H1 (cell line): ENCODE data around the gene AOPEP. TPM values are rescaled to one million over a fixed set of nuclear protein-coding genes. Genes with fewer than 3 reads are reported as not detected.

Experiments used
- CTCF ChIA-PET: fragments of 300-600 bp; sonication (Branson Sonifier 250); formaldehyde crosslinking; loops from one replicate; lab custom pipeline; 2021; ENCODE audit not compliant: partially characterized antibody; lab: Charles Lee
- POLR2A ChIA-PET: fragments of 300-600 bp; sonication (Branson Sonifier 250); formaldehyde crosslinking; loops from one replicate; lab custom pipeline; 2021; ENCODE audit warnings: inconsistent platforms; ENCODE audit not compliant: partially characterized antibody; lab: Charles Lee
- DNase-seq, 2 experiments: peaks; one replicate each; pipeline versions ENCODE4 v3.0.0 to v3.0.0-alpha.2; 2010 to 2022; ENCODE audit warnings: low spot score in 2 of 2, low read depth in 1 of 2, mixed read lengths in 1 of 2
- FAIRE-seq: peaks from 2 replicates; lab custom pipeline; 2011; peaks lifted over from hg19 to GRCh38; lab: Jason Lieb, UNC
- H2AFZ ChIP-seq: 2 replicates; pipeline ENCODE4 v1.8.1; 2012; ENCODE audit warnings: low read length, inconsistent platforms
- H2AK5ac ChIP-seq: 2 replicates; pipeline ENCODE4 v1.6.1; 2013; ENCODE audit warnings: low read depth, low read length
- H2BK120ac ChIP-seq: replicated peaks from 2 replicates; pipeline ENCODE3; 2013; ENCODE audit warnings: low read depth, low read length, inconsistent platforms
- H2BK12ac ChIP-seq: 2 replicates; pipeline ENCODE4 v1.6.1; 2013; ENCODE audit warnings: low read depth, low read length
- H2BK15ac ChIP-seq: 2 replicates; pipeline ENCODE4 v1.6.1; 2013; ENCODE audit warnings: low read length
- H2BK20ac ChIP-seq: 2 replicates; pipeline ENCODE4 v1.6.1; 2013; ENCODE audit warnings: low read length
- H2BK5ac ChIP-seq: 2 replicates; pipeline ENCODE4 v1.6.1; 2013; ENCODE audit warnings: low read depth, low read length
- H3K14ac ChIP-seq: 2 replicates; pipeline ENCODE4 v1.6.1; 2013; ENCODE audit warnings: inconsistent platforms; ENCODE audit not compliant: insufficient read length
- H3K18ac ChIP-seq: 2 replicates; pipeline ENCODE4 v1.6.1; 2013; ENCODE audit warnings: low read length; ENCODE audit errors: extremely low read depth
- H3K23ac ChIP-seq: 2 replicates; pipeline ENCODE4 v1.6.1; 2013; ENCODE audit warnings: inconsistent platforms; ENCODE audit not compliant: insufficient read length
- H3K23me2 ChIP-seq: 2 replicates; pipeline ENCODE4 v1.6.1; 2013; ENCODE audit warnings: low read depth, low read length
- H3K27ac ChIP-seq: 2 replicates; pipeline ENCODE4 v1.6.1; 2011; ENCODE audit warnings: low read depth, low read length, inconsistent platforms
- H3K27me3 ChIP-seq, 4 experiments: replicated peaks in 1 of 4; 1 replicate in 1 of 4; 2 replicates in 3 of 4; pipeline versions ENCODE4 v1.6.1 to v1.8.1; 2011 to 2013; ENCODE audit warnings: low read length in 3 of 4, mild to moderate bottlenecking in 3 of 4, inconsistent platforms in 2 of 4, mixed read lengths in 2 of 4, moderate library complexity in 1 of 4; ENCODE audit not compliant: control insufficient read depth in 3 of 4, insufficient read depth in 3 of 4; ENCODE audit errors: extremely low read depth in 1 of 4
- H3K36me3 ChIP-seq, 4 experiments: 2 replicates each; pipeline versions ENCODE4 v1.6.1 to v1.8.1; 2011 to 2013; ENCODE audit warnings: mild to moderate bottlenecking in 4 of 4, low read length in 3 of 4, moderate library complexity in 2 of 4, control low read depth in 1 of 4, inconsistent platforms in 1 of 4; ENCODE audit not compliant: insufficient read depth in 4 of 4, control insufficient read depth in 2 of 4
- H3K4ac ChIP-seq: replicated peaks from 2 replicates; pipeline ENCODE3; 2013; ENCODE audit warnings: low read length, low read depth, mixed read lengths, inconsistent platforms; ENCODE audit not compliant: insufficient read length
- H3K4me1 ChIP-seq, 4 experiments: replicated peaks in 1 of 4; 1 replicate in 1 of 4; 2 replicates in 3 of 4; pipeline versions ENCODE4 v1.6.1 to v1.8.1; 2011 to 2013; ENCODE audit warnings: low read length in 3 of 4, inconsistent platforms in 2 of 4, mixed read lengths in 1 of 4; ENCODE audit not compliant: insufficient read depth in 4 of 4, control insufficient read depth in 3 of 4
- H3K4me2 ChIP-seq, 2 experiments: 2 replicates each; pipeline versions ENCODE4 v1.6.1 to v1.8.1; 2011 to 2013; ENCODE audit warnings: low read depth in 2 of 2, low read length in 2 of 2, control low read depth in 1 of 2, inconsistent platforms in 1 of 2, mild to moderate bottlenecking in 1 of 2; ENCODE audit not compliant: insufficient read depth in 1 of 2
- H3K4me3 ChIP-seq, 4 experiments: fragments of 200-600, 300-600 bp in 1 of 4; sonication (generic), shearing (Covaris generic), sonication (Bioruptor Twin) in 1 of 4; 2 replicates each; pipeline versions ENCODE4 v1.5.1 to v1.8.1; 2011 to 2016; ENCODE audit warnings: low read length in 4 of 4, low read depth in 3 of 4, control low read depth in 2 of 4, inconsistent platforms in 2 of 4, mild to moderate bottlenecking in 2 of 4, mixed read lengths in 1 of 4, moderate library complexity in 1 of 4; ENCODE audit not compliant: insufficient read depth in 2 of 4; ENCODE audit errors: extremely low read depth in 1 of 4
- H3K56ac ChIP-seq: replicated peaks from 2 replicates; pipeline ENCODE3; 2013; ENCODE audit warnings: low read depth, mild to moderate bottlenecking, mixed read lengths, low read length, inconsistent platforms; ENCODE audit not compliant: insufficient read length
- H3K79me1 ChIP-seq: 2 replicates; pipeline ENCODE4 v1.6.1; 2013; ENCODE audit warnings: low read depth, low read length, control low read depth
- H3K79me2 ChIP-seq, 2 experiments: 2 replicates each; pipeline versions ENCODE4 v1.6.1 to v1.8.1; 2012 to 2013; ENCODE audit warnings: low read length in 2 of 2, mild to moderate bottlenecking in 2 of 2, inconsistent platforms in 1 of 2; ENCODE audit not compliant: insufficient read depth in 2 of 2, control insufficient read depth in 1 of 2
- H3K9ac ChIP-seq, 4 experiments: replicated peaks in 1 of 4; 1 replicate in 1 of 4; 2 replicates in 3 of 4; pipeline versions ENCODE4 v1.6.1 to v1.8.1; 2011 to 2013; ENCODE audit warnings: low read depth in 3 of 4, low read length in 3 of 4, control low read depth in 2 of 4, mild to moderate bottlenecking in 2 of 4, moderate library complexity in 2 of 4, inconsistent platforms in 1 of 4; ENCODE audit errors: extremely low read depth in 1 of 4
- H3K9me3 ChIP-seq, 2 experiments: 2 replicates each; pipeline versions ENCODE4 v1.6.1 to v1.8.1; 2012 to 2013; ENCODE audit warnings: mild to moderate bottlenecking in 2 of 2, moderate library complexity in 2 of 2, control low read depth in 1 of 2, inconsistent platforms in 1 of 2, low read depth in 1 of 2, low read length in 1 of 2, mixed read lengths in 1 of 2; ENCODE audit not compliant: insufficient read depth in 2 of 2
- H4K20me1 ChIP-seq, 2 experiments: replicated peaks in 1 of 2; 2 replicates each; pipeline versions ENCODE3 to v1.8.1; 2011 to 2013; ENCODE audit warnings: inconsistent platforms in 2 of 2, low read length in 2 of 2, mild to moderate bottlenecking in 1 of 2; ENCODE audit not compliant: insufficient read depth in 2 of 2, control insufficient read depth in 1 of 2
- H4K5ac ChIP-seq: 2 replicates; pipeline ENCODE4 v1.6.1; 2013; ENCODE audit warnings: low read length, low read depth, mixed read lengths, inconsistent platforms; ENCODE audit not compliant: insufficient read length
- H4K8ac ChIP-seq: 2 replicates; pipeline ENCODE4 v1.8.0; 2013; ENCODE audit warnings: mild to moderate bottlenecking, moderate library complexity, low read length, inconsistent platforms; ENCODE audit not compliant: insufficient read depth; ENCODE audit errors: extremely low read depth
- H4K91ac ChIP-seq: replicated peaks from 2 replicates; pipeline ENCODE3; 2013; ENCODE audit warnings: low read length, mixed read lengths, inconsistent platforms; ENCODE audit not compliant: insufficient read length
- JUN ChIP-seq: IDR thresholded peaks from 2 replicates; pipeline ENCODE4 v1.6.1; 2011; ENCODE audit warnings: low read depth, mild to moderate bottlenecking, improper control_type of control experiment, low read length
- WGBS, 2 experiments: shearing (Covaris generic) in 1 of 2; methylation state at CpG; one replicate each; pipeline versions ENCODE4 v1.1.6 to v1.1.7; 2013 to 2015; ENCODE audit warnings: low lambda C conversion rate in 2 of 2, mixed read lengths in 2 of 2, inconsistent platforms in 1 of 2, low coverage in 1 of 2, missing lambda C conversion rate in 1 of 2; ENCODE audit not compliant: insufficient replicate concordance in 2 of 2, insufficient coverage in 1 of 2, insufficient read length in 1 of 2; ENCODE audit errors: extremely low coverage in 1 of 2, missing lambda C conversion rate in 1 of 2; 5-methylcytosine and 5-hydroxymethylcytosine counted together
- polyA plus RNA-seq, 7 experiments: library from polyadenylated mRNA; depleted of rRNA in 3 of 7; stranded (reverse) in 5 of 7; unstranded in 2 of 7; fragments of >200 nt in 5 of 7; fragments of 200-250 nt in 2 of 7; gene quantifications; 1 replicate in 5 of 7; 2 replicates in 1 of 7; 4 replicates in 1 of 7; pipeline versions ENCODE4 v1.2.1 to v1.2.3, GENCODE V29; 2011 to 2013; ENCODE audit warnings: missing spikeins in 2 of 7, mixed read lengths in 2 of 7
- total RNA-seq: library from RNA; stranded (reverse); fragmentation: NEBNext Ultra II Directional; extraction: Animal tissue kit (Norgen Biotek cat#: 25700); gene quantifications from 2 replicates; pipeline ENCODE4 v1.2.1, GENCODE V29; 2021

The AOPEP gene
- total and polyA plus RNA-seq, 2 of the 8 experiments (the other 6 are each of a cell fraction or from before 2014, with no cell fraction given) = 6.1 to 14.3 TPM

GRCh38 chr9:94798708-94799107 lies 72.2 kb downstream of the AOPEP start:
- Histone ChIP-seq H3K9me3 (no peaks in the 10 kb centered on the region), H3K79me1 (no peaks in the 10 kb centered on the region), H3K27me3 (no peaks in the 10 kb centered on the region), H4K91ac (no peak overlapping the region), H3K36me3 (peaks cover 0 to 3% (median 0%) of the 10 kb centered on the region in 4 experiments; a peak in 3 of 8 replicates), H3K4ac (no peak overlapping the region), H2BK120ac (no peak overlapping the region), H3K23ac (no peak overlapping the region), H3K18ac (no peak overlapping the region), H2BK15ac (no peak overlapping the region), H2BK12ac (no peak overlapping the region), H2AFZ (no peak overlapping the region), H2AK5ac (no peak overlapping the region), H3K27ac (no peak overlapping the region), H3K4me2 (no peak overlapping the region), H3K79me2 (no peaks in the 10 kb centered on the region), H3K56ac (no peak overlapping the region), H2BK5ac (no peak overlapping the region), H3K14ac (no peak overlapping the region), H4K20me1 (peaks cover 0 to 3% of the 10 kb centered on the region in 2 experiments), H2BK20ac (no peak overlapping the region), H3K23me2 (no peaks in the 10 kb centered on the region), H4K5ac (no peak overlapping the region), H3K4me1 (no peaks in the 10 kb centered on the region), H4K8ac (no peak overlapping the region), H3K4me3 (no peak overlapping the region), H3K9ac (no peak overlapping the region)
- no peak for DNase-seq
- no peak for FAIRE-seq
- ChIA-PET CTCF (interaction anchor here (0.7 to 1.4 kb wide), 4 partner anchors 14 to 221 kb away, joined by 3 read pairs; no protein-coding TSS in a partner anchor), POLR2A (no interaction called here)
- TF ChIP-seq JUN = no peak
- WGBS, 2 experiments = 86% methylated on average over 2 of the region's 2 CpGs; no CpG with 5 or more reads in 1 of the 2 experiments
